C1 segment of cervical spinal cord (tissue), 14 donors: ENCODE results near the gene METTL27.
A peak's percentile ranks its signal among the peaks of the same experiment; 100 is the strongest.
"Not testable (repeated sequence)": the region's sequence is repeated elsewhere in the genome, so short reads cannot be mapped to it uniquely, and the experiment has no call there.

Experiments
- DNase-seq, 14 donors: peaks; one replicate each; lab custom pipeline; 2025; lab: John Stamatoyannopoulos, UW

METTL27 gene

DNA sequence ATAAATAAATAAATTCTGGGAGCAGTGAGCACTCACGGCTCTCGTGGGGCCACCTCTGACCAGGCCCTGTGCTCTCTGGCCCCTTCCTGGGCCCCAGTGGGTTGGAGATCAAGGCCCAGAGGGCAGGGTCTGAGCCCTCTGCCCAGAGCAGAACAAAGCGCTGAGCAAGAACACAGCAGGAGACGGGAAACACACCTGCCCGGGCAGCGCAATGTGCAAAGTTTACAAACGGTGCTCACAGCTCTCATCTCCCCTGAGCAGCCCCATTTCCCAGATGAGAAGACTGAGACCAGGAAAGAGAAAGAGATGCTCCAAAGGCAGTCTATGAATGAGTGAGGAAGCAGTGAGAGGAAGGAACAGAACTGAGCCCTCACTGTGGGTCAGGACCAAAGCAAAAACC is 3.0 kb downstream of the METTL27 start:
- DNase-seq: no peak

DNA sequence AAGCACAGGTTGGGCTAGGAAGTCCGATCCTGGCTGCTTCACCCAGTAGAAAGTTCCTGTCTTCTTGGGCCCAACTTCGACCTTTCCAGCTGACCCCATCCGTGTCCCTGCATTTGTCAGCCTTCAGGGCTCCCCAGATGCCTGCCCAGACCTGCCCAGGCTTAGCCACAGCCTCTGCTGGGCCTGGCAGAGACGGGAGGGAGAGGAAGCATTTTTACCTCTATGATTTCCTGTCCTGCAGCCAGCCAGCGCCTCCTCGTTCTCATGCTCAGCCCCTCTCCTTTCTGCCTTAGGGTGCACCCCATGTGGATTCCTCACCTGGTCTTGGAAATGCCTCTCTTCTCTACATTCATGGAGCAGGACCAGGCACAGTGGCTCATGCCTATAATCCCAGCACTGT is 3.7 kb downstream of the METTL27 start:
- DNase-seq: no peak

DNA sequence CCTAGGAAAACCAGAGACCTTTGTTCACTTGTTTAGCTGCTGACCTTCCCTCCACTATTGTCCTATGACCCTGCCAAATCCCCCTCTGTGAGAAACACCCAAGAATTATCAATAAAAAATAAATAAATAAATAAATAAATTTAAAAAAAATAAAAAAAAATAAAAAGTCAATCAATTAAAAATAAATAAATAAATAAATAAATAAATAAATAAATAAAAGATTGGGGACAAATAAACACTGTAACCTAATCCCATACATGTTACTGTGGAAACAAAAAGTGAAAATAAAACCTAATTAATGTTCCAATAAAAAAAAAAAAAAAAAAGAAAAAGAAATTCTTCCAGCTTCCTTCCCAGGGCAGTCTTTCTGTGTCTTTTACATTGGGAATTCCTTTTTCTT is 5.1 kb downstream of the METTL27 start:
- DNase-seq: not testable (repeated sequence)

DNA sequence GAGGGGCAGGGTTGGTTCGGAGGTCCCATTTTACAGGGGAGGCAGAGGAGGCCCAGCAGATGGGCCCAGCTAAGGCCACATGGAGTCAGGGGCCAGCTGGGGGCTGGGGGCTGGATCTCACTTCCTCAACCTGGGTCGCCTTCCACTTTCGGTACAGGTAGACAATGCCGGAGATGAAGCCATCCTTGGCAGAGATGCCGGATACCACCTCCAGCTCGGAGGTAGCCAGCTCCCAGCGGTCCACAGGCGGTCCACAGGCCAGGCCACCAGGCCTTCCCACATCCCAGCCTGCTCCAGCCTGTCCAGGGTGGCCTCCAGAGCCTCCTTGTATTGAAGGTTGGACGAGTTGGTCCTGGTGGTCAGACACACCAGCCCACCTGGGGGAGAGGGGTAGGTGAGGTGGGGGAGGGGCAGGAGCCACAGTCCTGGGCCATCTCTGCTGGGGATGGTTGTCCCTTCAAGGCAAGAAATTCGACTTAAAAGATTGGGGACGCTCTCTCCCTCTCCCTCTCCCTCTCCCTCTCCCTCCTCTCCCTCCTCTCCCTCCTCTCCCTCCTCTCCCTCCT is 7.6 kb downstream of the METTL27 start:
- DNase-seq: no peak

DNA sequence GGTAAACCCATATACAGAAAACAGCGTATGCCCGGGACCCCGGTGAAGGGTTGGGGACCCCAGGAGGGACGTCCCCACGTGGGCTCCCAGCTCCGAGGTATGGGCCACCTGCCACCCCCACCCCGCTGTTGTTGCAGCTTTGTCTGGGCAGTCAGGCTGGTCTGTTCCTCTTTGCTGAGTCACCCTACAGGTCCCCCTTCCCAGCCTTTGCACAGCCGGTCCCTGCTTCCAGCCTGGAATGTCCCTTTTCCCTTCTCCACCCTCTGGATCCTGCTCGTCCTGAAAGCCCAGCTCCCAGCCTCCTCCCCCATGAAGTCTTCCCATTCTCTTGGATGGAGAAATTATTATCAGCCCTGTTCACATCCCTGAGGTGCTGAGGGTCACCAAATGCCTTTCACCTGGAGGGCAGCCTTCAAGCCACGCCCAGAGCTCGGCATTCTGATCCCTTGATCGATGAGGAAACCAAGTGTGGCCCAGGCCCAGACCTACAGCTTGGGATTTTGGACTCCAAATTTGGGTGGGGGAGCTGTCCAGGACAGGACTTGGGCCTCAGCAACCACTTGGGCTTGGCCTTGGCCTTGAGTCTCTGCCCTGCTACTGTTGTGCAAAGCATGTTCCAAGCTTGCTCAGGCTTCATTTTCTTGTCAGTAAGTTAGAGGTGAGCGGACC is 8.9 kb downstream of the METTL27 start:
- no peak for DNase-seq

DNA sequence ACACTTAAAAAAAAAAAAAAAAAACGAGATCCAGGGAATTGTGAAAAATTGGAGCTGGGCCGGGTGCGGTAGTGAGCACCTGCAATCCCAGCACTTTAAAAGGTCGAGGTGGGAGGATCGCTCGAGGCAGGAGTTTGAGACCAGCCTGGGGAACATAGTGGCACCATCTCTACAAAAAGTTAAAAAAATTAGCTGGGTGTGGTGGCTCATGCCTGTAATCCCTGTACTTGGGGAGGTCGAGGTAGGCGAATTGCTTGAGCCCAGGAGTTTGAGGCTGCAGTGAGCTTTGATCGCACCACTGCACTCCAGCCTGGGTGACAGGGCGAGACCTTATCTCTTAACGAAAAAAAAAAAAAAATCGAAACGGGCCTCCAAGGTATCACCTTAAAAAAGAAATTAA is 9.5 kb downstream of the METTL27 start:
- no peak for DNase-seq

DNA sequence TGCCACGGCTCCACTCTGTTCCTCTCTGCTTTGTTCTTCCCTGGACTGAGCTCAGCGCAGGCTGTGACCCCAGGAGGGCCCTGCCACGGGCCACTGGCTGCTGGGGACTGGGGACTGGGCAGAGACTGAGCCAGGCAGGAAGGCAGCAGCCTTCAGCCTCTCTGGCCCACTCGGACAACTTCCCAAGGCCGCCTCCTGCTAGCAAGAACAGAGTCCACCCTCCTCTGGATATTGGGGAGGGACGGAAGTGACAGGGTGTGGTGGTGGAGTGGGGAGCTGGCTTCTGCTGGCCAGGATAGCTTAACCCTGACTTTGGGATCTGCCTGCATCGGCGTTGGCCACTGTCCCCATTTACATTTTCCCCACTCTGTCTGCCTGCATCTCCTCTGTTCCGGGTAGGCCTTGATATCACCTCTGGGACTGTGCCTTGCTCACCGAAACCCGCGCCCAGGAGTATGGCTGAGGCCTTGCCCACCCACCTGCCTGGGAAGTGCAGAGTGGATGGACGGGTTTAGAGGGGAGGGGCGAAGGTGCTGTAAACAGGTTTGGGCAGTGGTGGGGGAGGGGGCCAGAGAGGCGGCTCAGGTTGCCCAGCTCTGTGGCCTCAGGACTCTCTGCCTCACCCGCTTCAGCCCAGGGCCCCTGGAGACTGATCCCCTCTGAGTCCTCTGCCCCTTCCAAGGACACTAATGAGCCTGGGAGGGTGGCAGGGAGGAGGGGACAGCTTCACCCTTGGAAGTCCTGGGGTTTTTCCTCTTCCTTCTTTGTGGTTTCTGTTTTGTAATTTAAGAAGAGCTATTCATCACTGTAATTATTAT is 10.3 kb downstream of the METTL27 start:
- no peak for DNase-seq

DNA sequence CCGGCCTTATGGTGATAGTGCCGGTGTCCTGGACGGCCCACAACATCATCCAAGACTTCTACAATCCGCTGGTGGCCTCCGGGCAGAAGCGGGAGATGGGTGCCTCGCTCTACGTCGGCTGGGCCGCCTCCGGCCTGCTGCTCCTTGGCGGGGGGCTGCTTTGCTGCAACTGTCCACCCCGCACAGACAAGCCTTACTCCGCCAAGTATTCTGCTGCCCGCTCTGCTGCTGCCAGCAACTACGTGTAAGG is 10.8 kb downstream of the METTL27 start:
- no peak for DNase-seq

DNA sequence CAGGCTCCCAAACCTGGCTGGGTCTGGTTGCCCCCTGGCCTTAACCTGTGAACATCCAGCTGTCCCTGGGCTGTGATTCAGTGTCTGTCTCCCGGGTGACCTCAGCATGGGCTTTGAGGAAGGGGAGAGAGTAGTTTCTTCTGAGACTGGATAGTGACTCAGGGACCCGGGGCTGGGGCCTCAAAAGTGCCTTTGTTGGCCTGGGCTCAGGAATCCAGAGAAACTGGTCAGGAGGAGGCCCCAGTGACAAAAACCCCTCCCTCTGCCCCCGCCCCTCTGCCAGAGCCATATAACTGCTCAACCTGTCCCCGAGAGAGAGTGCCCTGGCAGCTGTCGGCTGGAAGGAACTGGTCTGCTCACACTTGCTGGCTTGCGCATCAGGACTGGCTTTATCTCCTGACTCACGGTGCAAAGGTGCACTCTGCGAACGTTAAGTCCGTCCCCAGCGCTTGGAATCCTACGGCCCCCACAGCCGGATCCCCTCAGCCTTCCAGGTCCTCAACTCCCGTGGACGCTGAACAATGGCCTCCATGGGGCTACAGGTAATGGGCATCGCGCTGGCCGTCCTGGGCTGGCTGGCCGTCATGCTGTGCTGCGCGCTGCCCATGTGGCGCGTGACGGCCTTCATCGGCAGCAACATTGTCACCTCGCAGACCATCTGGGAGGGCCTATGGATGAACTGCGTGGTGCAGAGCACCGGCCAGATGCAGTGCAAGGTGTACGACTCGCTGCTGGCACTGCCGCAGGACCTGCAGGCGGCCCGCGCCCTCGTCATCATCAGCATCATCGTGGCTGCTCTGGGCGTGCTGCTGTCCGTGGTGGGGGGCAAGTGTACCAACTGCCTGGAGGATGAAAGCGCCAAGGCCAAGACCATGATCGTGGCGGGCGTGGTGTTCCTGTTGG is 11.4 kb downstream of the METTL27 start, which contains the start of gene CLDN4:
Gene CLDN4, plus strand, starts transcription at position 316 of the 903 bp plus-strand sequence. Its CDS starts 206 bp downstream, at position 522.
- DNase-seq: no peak

DNA sequence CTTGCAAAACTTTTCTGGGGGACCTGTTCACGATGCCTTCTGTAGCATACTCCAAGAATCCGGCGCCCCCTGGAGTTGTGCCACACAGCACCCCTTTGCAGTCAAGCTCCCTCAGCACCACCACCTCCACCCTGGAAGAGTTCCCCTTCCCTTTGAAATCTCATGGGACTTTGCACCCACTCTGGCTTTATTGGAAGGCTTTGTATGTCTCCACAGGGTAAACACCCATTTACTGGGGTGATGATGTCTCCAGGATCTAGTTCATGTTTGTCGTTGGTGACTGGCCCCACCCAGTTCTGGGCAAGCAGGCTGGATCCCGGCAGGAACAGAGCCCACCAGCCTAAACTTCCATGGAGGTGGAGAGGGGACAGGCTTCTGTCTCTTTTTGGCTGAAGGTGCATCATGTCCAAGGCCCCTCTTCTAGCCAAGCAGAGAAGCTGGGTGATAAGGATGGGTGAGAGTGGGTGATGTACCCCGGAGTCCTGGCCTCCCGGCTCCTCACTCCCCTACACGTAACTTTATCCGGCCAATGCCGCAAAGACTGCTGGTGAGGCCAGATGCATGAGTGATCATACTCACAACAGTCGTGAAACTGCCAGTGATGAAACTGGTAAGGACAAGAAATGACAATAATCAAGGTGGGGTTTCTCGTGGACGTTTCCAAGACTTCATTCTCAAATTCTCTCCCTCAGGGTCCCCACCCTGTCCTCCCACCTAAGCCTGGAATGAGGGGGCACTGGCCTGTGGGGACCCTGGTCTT is 12.2 kb downstream of the METTL27 start:
- DNase-seq: no peak

DNA sequence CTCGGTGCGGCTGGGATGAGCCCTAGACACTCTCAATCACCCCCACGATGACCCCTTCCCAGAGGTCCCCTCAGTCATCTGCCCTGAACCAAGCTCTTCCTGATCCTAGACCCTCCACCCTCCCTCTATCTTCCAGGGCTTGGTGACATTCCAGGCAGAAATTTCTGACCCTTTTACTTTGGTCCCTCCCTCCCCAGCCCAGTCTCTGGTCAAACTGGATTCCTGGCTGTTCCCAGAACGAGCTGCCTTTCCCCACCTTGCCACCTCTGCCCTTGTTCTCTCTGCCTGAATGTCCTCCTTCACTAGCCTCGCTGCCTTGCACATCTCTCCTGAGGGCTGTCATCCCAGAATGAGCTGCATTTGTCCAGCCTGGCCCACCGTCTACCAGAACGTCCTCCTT is 12.8 kb downstream of the METTL27 start:
- no peak for DNase-seq

DNA sequence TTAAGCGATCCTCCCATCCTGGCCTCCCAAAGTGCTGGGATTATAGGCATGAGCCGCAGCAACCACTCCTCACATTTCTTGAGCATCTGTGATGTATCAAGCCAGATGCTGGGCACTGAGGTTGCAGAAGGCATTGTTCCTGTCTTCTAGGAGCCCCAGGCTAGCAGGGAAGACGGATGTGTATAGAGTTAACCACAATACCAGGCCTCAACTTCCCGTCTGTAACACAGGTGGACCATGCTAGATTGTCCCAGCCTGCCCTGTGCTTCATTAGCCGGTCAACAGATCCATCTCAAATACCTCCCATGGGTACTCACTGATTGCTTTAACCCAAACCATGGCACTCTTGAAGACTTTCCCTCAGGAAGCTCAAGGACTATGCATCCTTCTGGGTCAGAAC is 13.3 kb downstream of the METTL27 start:
- no peak for DNase-seq

DNA sequence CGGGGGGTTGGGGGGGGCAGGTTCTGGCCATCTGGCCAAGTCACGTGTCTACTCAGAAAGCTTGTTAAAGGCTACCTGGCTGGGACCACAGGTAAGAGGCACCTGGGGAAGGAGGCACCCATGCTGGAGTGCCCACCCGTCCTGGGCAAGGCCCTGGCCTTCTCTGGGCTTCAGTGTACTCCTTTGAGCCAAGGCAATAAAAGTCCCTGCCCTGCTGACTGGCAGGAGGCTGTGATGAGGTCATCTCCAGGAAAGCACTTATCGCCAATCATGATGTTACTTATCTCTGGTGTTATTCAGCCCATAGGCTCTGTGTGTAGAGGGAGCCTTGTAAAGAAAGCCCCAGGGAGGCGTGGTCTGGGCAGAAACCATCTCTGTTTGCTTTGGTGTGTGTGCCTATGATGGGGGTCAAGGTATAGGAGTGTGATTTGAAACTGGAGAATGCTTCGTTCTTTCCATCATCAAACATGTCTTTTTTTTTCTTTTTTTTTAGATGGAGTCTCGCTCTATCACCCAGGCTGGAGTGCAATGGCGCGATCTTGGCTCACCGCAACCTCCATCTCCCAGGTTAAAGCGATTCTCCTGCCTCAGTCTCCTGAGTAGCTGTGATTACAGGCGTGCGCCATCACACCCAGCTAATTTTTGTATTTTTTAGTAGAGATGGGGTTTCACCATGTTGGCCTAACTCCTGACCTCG is 14.1 kb downstream of the METTL27 start:
- peak in 1 of 14 donors; percentile 85 for DNase-seq

DNA sequence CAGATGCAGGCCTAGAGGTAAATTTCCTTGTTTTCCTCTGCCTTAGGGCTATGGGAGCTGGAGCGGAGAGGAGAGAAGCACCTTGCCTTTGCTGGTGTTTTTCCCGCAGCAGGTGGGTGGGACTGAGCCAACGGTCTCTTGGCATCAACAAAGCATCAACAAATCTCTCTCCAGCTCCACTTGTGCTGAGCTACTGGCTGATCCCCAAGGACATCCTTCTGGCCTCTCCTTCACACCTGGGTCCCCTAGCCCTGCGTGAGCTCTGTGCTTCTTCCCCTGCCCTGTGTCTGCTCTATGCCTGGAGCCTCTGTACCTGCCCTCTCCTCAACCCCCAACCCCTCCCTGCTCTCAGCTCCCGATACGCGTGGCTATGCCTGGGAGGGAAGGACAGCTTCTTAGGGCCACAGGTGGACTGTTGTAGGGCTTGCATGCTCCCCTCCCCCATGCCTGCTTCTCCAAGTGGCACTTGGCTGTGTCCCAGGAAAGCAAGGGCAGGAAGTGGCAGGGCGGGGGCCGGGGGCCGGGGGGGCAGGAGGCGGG is 14.7 kb downstream of the METTL27 start:
- peak in 2 of 14 donors; percentile 11 to 89 for DNase-seq

DNA sequence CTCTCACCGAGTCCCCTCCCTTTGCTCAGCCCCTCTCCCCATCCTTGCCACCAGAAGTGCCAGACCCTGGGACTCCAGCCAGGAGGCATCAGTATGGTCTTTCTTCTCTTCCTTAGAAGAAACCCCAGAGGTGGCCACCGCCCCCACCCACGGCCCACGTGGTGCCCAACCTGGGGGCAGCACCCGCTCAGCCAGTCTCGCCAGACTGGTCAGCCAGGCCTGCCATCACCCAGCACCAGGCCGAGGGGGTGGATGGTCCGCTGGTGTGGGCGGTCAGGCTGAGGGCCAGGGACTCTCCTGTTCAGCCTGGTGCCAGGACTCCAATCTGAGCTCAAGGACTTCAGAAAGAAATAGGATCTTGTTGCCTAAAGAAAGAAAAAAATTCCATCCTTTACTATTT is 17.3 kb downstream of the METTL27 start:
- no peak for DNase-seq

DNA sequence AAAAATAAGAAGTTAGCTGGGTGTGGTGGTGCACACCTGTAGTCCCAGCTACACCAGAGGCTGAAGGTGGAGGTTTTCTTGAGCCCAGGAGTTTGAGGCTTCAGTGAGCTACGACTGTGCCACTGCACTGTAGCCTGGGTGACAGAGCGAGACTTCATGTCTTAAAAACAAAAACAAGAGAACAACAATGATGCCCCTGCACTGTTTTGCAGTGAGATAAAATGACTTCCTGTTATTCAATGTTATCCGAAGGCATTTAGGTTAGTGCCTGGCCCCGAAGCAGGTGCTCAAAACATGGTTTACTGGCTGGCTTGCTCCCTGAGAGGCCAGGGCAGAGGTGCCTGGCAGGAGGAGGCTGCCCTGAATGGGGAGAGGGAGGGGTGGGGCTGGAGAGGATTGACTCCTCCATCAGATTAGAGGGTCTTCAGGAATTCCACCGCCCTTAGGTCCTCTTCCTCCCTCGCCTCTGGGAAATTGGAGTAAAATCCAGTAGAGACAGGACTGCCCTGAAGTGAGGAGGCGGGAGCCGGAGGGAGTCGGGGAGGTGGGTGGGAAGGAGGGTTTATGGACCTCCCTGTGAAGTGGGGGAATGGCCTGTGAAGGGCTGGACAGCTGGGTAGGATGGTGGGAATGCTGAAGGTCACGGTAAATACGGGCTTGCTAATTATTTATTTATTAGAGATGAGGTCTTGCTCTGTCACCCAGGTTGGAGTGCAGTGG is 18.3 kb downstream of the METTL27 start:
- DNase-seq: no peak

DNA sequence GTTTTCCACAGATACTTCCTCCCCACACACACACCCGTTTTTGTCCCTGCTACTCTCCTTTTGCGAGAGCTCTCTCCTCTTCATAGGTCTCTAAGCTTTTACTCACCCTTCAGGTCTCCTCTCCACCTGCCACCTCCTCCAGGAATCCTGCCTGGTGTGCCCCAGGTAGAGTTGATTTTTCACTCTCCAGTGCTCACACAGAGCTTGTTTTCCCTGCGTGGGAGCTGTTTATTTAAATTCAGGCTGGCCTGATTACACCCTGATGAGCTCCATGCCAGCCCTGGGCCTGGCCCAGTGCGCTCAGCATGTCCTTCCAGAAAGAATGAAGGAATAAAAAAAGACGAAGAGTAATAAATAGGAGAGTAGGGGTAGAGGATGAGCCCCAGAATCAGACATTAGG is 19.1 kb downstream of the METTL27 start:
- peak in 1 of 14 donors; percentile 21 for DNase-seq

DNA sequence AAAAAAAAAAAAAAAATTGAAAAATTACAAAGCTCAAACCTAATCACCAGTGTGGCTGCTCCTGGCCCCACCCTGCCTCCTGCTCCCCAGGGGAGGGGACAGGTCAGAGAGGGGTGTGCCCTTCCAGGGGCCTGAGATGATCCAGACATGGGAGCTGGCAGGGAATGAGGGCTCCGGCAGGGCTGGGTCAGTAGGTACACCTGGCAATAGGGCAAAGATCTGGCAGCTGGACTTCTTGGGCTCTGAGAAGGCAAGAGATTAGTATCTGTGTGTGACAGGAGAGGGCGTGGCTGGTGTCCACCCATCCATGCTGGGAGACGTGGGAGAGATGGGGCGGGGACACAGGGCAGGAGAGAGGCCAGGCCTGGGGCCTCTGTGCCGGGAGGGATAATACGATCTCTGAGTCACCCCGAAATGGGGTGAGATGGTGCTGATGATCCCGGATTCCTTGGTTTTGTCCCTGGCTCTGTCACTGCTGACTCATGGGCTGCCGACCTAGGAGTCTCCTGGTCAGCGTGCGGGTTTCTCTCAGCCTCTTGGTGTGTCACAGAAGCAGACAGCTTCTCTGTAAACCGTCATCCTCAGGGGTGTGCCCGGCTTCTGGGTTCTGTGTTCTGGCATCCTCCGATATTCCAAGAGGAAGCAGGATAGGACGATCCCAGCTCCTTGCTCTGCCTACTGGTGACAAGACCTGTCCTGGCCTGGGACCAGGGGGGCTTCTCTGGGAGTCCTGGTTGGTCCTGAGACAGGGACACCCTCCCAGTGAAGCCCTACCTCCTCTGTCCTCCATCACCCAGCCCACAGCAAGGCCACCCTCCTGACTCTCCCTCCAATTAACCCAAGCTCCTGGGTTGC is 19.8 kb downstream of the METTL27 start:
- DNase-seq: peak in 1 of 14 donors; percentile 35
